ENCODE results near the gene NPFF.
A peak's percentile ranks its signal among the peaks of the same experiment; 100 is the strongest.

NPFF gene

DNA sequence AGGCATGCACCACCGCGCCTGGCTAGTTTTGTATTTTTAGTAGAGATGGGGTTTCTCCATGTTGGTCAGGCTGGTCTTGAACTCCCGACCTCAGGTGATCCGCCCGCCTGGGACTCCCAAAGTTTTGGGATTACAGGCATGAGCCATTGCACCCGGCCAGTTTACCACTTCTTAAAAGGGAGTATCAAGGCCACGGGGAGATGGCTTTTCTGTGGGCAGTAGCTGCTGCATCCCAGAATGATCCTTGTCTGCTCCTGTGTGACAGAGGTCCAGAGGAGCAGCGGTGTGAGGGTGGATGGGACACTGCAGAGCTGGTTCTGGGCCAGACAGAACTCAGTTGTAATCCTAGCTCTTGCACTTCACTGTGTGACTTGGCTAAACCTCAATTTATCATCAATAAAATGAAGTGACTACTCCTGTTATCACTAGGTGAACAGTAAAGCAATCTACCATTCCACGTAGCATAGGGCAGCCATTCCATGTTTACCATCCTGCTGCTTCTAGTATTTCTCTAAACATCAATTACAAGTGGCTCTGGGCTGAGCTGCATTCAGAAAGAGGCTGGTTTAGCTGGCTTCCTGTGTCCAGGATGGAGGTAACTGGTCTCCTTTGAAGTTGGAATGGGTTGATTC, 3.0 kb upstream of the NPFF start:
- no peak overlapping the region for H3K27ac ChIP-seq (ENCODE audit: low read depth, low read length)
- H3K4me3 ChIP-seq (ENCODE audit: low read length) = no peak overlapping the region
- H3K36me3 ChIP-seq (ENCODE audit: control insufficient read depth, insufficient read depth, low read length) = peaks cover 43% of the 10 kb centered on the region
- H3K4me1 ChIP-seq (ENCODE audit: control insufficient read depth, insufficient read depth, low read length) = no peaks in the 10 kb centered on the region
- H3K9ac ChIP-seq (ENCODE audit: low read length) = no peak overlapping the region
- no peaks in the 10 kb centered on the region for H3K27me3 ChIP-seq (ENCODE audit: control insufficient read depth, insufficient read depth, low read length)

DNA sequence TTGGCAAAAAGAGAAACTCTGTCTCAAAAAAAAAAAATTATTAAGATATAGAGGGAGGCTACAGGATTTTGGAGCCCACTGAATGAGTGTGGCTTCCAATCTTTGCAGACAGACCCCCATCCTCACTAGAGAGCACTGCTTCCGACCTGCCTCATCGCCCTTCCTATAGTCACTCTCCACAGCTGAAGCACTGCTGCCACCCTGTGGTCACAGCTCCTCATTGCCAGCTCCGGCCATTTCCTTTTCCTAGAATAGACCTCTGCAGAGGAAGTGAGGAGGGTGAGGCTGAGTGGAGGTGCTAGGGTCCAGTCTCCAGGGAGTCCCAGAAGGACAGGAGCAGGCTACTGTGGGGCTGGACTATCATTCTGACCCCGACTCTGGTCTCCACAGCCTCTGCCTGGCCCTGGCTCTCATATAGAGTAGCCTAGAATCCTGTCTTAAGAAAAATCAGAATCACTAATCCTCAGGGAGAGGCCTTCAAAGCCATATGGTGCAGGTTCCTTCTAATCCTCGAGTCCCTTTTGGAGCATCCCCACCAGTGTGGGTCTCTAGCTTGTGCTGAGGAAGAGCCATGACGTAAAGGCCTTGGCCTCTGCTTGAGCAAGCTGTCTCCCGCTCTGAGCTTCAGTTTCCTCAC, 1.4 kb upstream of the NPFF start:
- Histone ChIP-seq H3K4me3 (ENCODE audit: low read length) (no peak overlapping the region), H3K27me3 (ENCODE audit: control insufficient read depth, insufficient read depth, low read length) (no peaks in the 10 kb centered on the region), H3K27ac (ENCODE audit: low read depth, low read length) (no peak overlapping the region), H3K36me3 (ENCODE audit: control insufficient read depth, insufficient read depth, low read length) (peaks cover 41% of the 10 kb centered on the region), H3K4me1 (ENCODE audit: control insufficient read depth, insufficient read depth, low read length) (no peaks in the 10 kb centered on the region), H3K9ac (ENCODE audit: low read length) (no peak overlapping the region)

DNA sequence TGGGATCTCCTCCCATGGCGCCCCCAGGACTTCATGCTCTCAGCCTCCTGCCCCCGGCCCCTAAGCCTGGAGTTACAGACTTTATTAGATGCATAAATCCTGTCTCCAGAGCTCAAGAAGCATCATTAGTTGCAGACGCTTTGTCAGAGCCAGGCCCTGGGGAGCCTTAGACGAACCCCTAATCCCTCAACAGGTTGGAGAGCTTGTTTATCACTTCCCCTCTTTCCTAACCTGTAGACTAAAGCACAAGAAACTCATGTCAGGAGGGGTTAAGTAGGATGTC, 260 bp upstream of the NPFF start:
- peaks cover 33% of the 10 kb centered on the region for H3K36me3 ChIP-seq (ENCODE audit: control insufficient read depth, insufficient read depth, low read length)
- no peaks in the 10 kb centered on the region for H3K4me1 ChIP-seq (ENCODE audit: control insufficient read depth, insufficient read depth, low read length)
- H3K9ac ChIP-seq (ENCODE audit: low read length) = no peak overlapping the region
- no peak overlapping the region for H3K4me3 ChIP-seq (ENCODE audit: low read length)
- no peaks in the 10 kb centered on the region for H3K27me3 ChIP-seq (ENCODE audit: control insufficient read depth, insufficient read depth, low read length)
- no peak overlapping the region for H3K27ac ChIP-seq (ENCODE audit: low read depth, low read length)

DNA sequence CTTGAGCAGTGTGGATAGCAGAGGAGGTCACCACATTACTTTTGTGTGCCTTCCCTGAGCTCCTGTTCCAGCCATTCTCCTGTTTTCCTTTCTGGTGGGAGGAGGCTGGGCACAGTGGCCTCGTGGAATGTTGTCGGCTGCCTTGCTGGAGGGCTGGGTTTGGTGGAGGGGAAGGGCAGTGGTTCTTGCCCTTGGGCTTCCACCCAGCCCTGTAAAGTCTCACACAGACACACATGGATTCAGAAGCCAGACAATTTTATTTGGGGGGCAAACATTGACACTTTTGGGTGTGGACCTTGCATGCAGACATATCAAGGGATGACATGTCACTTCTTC, 866 bp downstream of the NPFF start:
- Histone ChIP-seq H3K9ac (ENCODE audit: low read length) (no peak overlapping the region), H3K27ac (ENCODE audit: low read depth, low read length) (no peak overlapping the region), H3K36me3 (ENCODE audit: control insufficient read depth, insufficient read depth, low read length) (peaks cover 25% of the 10 kb centered on the region), H3K4me3 (ENCODE audit: low read length) (no peak overlapping the region), H3K27me3 (ENCODE audit: control insufficient read depth, insufficient read depth, low read length) (no peaks in the 10 kb centered on the region), H3K4me1 (ENCODE audit: control insufficient read depth, insufficient read depth, low read length) (peaks cover 6% of the 10 kb centered on the region)

DNA sequence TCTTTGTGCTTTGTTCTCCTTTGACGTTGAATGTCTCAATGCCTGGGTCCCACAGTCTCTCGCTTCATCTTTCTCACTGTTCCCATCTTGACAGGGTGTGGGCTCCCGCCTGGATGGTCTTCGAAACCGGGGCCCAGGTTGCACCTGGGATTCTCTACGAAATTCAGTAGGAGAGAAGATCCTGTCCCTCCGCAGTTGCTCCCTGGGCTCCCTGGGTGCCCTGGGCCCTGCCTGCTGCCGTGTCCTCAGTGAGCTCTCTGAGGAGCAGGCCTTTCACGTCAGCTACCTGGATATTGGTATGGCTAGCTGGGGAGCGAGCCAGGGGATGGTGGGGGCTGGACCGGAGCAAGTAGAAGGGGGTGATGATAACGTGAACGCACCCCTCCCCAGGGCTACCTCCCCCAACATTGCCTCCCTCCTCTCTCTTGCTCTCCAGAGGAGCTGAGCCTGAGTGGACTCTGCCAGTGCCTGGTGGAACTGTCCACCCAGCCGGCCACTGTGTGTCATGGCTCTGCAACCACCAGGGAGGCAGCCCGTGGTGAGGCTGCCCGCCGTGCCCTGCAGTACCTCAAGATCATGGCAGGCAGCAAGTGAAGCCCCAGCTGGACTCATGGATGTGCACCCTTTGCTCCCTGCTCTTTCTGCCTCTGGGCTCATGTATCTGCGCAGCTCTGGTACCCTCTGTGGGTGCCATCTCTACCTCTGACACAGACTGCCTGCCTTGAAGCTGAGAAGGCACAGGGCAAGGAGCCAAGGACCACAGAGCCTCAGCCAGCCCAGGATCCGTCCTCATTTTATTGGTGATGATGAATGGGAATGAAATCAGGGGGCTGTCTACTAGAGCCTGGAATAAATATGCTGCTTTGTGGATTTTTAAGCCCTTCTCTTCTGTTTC, 1.5 kb downstream of the NPFF start:
- peaks cover 6% of the 10 kb centered on the region for H3K4me1 ChIP-seq (ENCODE audit: control insufficient read depth, insufficient read depth, low read length)
- H3K27ac ChIP-seq (ENCODE audit: low read depth, low read length) = no peak overlapping the region
- H3K27me3 ChIP-seq (ENCODE audit: control insufficient read depth, insufficient read depth, low read length) = no peaks in the 10 kb centered on the region
- no peak overlapping the region for H3K4me3 ChIP-seq (ENCODE audit: low read length)
- H3K9ac ChIP-seq (ENCODE audit: low read length) = no peak overlapping the region
- H3K36me3 ChIP-seq (ENCODE audit: control insufficient read depth, insufficient read depth, low read length) = peaks cover 24% of the 10 kb centered on the region

DNA sequence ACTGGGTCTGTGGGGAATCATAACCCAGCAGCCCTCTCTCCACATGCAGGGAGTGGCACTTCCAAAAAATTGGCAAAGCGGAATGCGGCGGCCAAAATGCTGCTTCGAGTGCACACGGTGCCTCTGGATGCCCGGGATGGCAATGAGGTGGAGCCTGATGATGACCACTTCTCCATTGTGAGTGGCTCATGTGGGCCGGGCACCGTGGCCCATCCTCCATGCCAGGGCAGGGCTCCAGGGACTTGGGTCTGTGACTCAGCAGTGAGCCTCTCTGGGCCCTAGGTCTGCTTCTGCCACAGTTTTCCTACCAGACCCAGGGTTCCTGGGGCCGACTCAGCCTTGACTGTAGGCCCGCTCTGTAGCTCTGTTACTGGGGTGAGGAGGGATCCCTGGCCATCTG, 2.2 kb downstream of the NPFF start:
- H3K4me3 ChIP-seq (ENCODE audit: low read length) = no peak overlapping the region
- H3K27me3 ChIP-seq (ENCODE audit: control insufficient read depth, insufficient read depth, low read length) = no peaks in the 10 kb centered on the region
- peaks cover 24% of the 10 kb centered on the region for H3K36me3 ChIP-seq (ENCODE audit: control insufficient read depth, insufficient read depth, low read length)
- no peak overlapping the region for H3K27ac ChIP-seq (ENCODE audit: low read depth, low read length)
- H3K9ac ChIP-seq (ENCODE audit: low read length) = no peak overlapping the region
- peaks cover 10% of the 10 kb centered on the region for H3K4me1 ChIP-seq (ENCODE audit: control insufficient read depth, insufficient read depth, low read length)

DNA sequence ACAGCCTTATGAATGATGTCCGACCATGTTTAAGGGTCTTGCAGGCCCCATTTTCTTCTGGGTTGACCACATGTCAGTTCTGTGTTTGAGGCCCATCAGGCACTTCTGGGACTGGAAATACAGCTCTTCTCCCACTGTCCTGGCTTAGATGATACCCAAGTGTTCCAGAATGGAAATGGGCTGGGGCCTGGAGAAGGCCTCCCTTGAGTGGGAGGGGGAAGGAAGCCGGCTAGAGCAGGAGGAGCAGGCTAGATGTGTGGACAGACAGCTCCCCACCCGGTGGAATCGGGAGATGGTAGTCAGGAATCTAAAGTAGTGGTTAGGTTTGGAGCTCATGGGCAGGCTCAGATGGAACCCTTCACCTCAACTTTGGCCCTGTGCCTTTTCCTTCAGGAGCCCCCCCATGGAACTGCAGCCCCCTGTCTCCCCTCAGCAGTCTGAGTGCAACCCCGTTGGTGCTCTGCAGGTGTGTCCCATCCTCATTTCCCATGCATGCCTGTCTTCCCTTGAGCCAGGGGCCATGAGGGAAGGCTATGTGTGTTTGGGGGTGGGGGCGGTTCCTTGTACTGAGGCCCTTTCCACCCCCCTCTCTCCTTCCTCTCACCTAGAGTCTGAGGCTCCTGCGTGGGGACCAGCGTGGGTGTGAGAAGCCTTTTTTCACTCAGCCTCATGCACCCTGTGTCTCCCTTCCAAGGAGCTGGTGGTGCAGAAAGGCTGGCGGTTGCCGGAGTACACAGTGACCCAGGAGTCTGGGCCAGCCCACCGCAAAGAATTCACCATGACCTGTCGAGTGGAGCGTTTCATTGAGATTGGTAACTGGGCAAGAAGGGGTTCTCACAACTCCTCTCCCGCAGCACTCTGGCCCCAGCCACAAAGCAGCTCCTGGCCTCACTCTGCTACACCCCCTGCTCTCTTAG, 3.0 kb downstream of the NPFF start:
- H3K4me3 ChIP-seq (ENCODE audit: low read length) = no peak overlapping the region
- no peak overlapping the region for H3K9ac ChIP-seq (ENCODE audit: low read length)
- no peak overlapping the region for H3K27ac ChIP-seq (ENCODE audit: low read depth, low read length)

DNA sequence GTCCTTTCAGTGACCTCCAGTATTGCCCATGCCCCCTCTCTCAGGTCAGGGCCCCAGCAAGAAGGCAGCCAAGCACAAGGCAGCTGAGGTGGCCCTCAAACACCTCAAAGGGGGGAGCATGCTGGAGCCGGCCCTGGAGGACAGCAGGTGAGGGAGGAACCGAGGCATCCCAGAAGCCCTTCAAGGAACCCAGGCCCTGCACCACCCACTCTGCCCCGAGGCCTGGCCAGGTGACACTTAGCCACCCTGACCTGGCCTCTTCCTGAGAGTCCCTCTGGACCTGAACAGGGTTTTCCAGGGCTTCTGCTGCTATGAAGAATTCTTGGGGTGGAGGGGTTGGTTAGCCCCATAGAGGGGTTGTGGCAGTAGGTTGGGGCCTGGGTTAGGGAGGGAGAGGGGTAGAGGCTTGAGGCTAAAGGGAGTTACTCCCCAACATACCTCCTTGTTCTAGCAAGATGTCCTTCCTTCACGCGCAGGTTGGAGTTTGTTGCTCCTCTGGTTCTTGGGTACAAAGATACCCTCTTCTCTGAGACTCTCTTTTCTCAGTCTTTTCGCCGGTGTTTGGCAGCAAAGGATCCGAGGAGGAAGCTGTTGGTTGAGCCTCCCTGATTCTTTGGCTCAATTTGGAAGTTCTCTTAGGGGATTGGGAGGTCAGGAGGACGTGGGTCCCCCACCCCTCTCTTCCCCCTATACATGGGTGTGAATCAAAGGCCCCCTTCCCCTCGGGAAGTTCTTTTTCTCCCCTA, 4.1 kb downstream of the NPFF start:
- H3K4me3 ChIP-seq (ENCODE audit: low read length) = no peak overlapping the region
- peaks cover 15% of the 10 kb centered on the region for H3K4me1 ChIP-seq (ENCODE audit: control insufficient read depth, insufficient read depth, low read length)
- no peak overlapping the region for H3K9ac ChIP-seq (ENCODE audit: low read length)
- H3K27me3 ChIP-seq (ENCODE audit: control insufficient read depth, insufficient read depth, low read length) = no peaks in the 10 kb centered on the region
- H3K27ac ChIP-seq (ENCODE audit: low read depth, low read length) = no peak overlapping the region
- H3K36me3 ChIP-seq (ENCODE audit: control insufficient read depth, insufficient read depth, low read length) = peaks cover 22% of the 10 kb centered on the region

More for the DNA sequence above, 3.0 kb downstream of the NPFF start:
- H3K27me3 ChIP-seq (ENCODE audit: control insufficient read depth, insufficient read depth, low read length) = no peaks in the 10 kb centered on the region
- H3K4me1 ChIP-seq (ENCODE audit: control insufficient read depth, insufficient read depth, low read length) = peaks cover 15% of the 10 kb centered on the region
- H3K36me3 ChIP-seq (ENCODE audit: control insufficient read depth, insufficient read depth, low read length) = peaks cover 22% of the 10 kb centered on the region

DNA sequence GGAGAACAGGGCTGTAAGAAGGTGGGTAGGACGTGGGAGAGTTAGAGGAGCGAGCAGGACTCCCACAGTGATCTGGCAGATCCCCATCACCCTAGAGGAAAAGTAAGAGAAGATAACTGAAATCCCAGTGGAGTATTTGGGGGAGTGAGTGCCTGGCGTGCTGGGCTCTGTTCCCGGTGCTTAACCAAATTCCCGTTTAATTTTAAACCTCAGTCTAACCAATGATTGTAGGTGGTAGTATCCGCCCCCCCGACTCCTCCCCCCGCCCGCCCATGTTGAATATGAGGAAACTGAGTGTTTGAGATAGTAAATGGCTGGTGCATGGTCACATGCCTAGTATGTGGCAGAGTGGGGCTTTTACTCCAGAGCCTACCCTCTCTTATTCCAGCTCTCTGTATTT, 5.0 kb downstream of the NPFF start:
- Histone ChIP-seq H3K4me1 (ENCODE audit: control insufficient read depth, insufficient read depth, low read length) (peaks cover 15% of the 10 kb centered on the region), H3K36me3 (ENCODE audit: control insufficient read depth, insufficient read depth, low read length) (peaks cover 22% of the 10 kb centered on the region), H3K27ac (ENCODE audit: low read depth, low read length) (no peak overlapping the region), H3K9ac (ENCODE audit: low read length) (no peak overlapping the region), H3K4me3 (ENCODE audit: low read length) (no peak overlapping the region), H3K27me3 (ENCODE audit: control insufficient read depth, insufficient read depth, low read length) (no peaks in the 10 kb centered on the region)

DNA sequence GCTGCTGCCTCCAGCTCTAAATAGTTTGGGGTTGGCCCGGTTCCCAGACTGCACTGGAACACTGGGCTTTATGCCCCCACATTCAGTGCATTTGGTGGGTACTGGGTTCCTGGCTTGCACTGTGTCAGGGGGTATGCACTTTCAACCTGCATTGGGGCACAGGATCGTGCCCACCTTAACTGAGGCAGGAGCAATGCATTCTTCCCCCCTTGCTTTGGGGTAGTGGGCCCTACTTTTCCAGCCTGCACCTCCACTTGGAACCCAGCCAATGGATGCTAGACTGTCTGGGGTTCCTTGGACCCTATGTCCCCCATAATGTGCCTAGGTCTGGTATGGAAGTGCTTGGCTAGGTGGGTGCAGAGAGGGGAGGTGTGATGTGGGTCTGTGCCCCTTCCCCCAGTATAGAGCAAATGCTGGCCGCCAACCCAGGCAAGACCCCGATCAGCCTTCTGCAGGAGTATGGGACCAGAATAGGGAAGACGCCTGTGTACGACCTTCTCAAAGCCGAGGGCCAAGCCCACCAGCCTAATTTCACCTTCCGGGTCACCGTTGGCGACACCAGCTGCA, 5.6 kb downstream of the NPFF start:
- H3K4me1 ChIP-seq (ENCODE audit: control insufficient read depth, insufficient read depth, low read length) = peaks cover 15% of the 10 kb centered on the region
- no peak overlapping the region for H3K9ac ChIP-seq (ENCODE audit: low read length)
- H3K27me3 ChIP-seq (ENCODE audit: control insufficient read depth, insufficient read depth, low read length) = no peaks in the 10 kb centered on the region
- H3K4me3 ChIP-seq (ENCODE audit: low read length) = peak overlapping the region; percentile 84
- H3K27ac ChIP-seq (ENCODE audit: low read depth, low read length) = peak overlapping the region; percentile 98
- peaks cover 16% of the 10 kb centered on the region for H3K36me3 ChIP-seq (ENCODE audit: control insufficient read depth, insufficient read depth, low read length)

DNA sequence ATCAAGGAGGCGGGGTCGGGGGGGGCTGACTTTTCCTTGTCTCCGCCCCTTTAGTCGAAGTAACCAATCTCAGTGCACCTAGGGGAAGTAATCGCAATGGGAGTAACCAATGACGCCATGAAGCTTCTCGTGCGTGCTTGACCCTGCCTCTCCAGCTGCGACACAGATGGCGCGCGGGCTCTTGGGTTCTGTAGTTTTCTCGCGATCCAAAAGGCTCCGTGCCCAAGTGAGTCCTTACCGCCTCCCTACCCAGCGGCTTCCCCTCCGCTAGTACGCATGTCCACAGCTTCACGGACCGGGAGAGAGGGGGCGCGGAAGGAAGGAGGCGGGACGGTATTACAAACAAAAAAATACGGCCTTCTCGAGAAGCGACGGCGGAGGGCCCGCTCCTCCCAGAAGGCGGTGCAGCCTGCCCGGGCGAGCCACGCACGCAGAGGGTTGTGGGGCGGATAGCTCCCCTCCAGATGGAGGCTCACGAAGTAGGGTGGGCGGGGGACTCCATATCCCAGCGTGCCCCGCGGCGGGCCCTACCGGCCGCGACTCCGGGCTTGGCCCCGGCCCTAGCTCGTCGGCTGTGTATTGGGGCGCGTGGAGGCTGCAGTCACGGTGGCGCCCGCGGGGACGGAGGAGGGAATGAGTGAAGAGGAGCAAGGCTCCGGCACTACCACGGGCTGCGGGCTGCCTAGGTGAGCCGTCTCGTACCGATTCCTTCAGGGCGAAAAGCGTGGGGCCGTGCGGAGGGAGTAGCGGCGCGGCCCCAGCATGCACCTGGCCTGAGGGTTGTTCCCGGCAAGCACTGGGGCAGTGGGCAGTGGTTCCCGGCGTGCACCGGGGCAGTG, 6.3 kb downstream of the NPFF start, which contains the start of gene TARBP2:
Gene TARBP2, plus strand, starts transcription at position 508 of the 839 bp plus-strand sequence. Its CDS starts 126 bp downstream, at position 634.
- H3K4me3 ChIP-seq (ENCODE audit: low read length) = peak within 1 kb of the TSS; percentile 95
- H3K9ac ChIP-seq (ENCODE audit: low read length) = peak within 1 kb of the TSS; percentile 97
- H3K27ac ChIP-seq (ENCODE audit: low read depth, low read length) = peak within 1 kb of the TSS; percentile 98
- peaks cover 8% of the 10 kb centered on the region for H3K36me3 ChIP-seq (ENCODE audit: control insufficient read depth, insufficient read depth, low read length)
- H3K4me1 ChIP-seq (ENCODE audit: control insufficient read depth, insufficient read depth, low read length) = peaks cover 15% of the 10 kb centered on the region
- no peaks in the 10 kb centered on the region for H3K27me3 ChIP-seq (ENCODE audit: control insufficient read depth, insufficient read depth, low read length)

Measured in rectal smooth muscle tissue (tissue), 1 donor.